ENCODE data around the gene PLPP3.

GRCh38 chr1:56534130-56534651 lies 45.2 kb downstream of the PLPP3 start:
- no peak for TF ChIP-seq EZH2 (IDR thresholded peaks at IDR 0.05; ENCODE audit: borderline replicate concordance)
- TF ChIP-seq, protein P1, sequence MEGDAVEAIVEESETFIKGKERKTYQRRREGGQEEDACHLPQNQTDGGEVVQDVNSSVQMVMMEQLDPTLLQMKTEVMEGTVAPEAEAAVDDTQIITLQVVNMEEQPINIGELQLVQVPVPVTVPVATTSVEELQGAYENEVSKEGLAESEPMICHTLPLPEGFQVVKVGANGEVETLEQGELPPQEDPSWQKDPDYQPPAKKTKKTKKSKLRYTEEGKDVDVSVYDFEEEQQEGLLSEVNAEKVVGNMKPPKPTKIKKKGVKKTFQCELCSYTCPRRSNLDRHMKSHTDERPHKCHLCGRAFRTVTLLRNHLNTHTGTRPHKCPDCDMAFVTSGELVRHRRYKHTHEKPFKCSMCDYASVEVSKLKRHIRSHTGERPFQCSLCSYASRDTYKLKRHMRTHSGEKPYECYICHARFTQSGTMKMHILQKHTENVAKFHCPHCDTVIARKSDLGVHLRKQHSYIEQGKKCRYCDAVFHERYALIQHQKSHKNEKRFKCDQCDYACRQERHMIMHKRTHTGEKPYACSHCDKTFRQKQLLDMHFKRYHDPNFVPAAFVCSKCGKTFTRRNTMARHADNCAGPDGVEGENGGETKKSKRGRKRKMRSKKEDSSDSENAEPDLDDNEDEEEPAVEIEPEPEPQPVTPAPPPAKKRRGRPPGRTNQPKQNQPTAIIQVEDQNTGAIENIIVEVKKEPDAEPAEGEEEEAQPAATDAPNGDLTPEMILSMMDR (IDR thresholded peaks at IDR 0.05; ENCODE audit: poor library complexity) = no peak
